Activated CD8-positive, alpha-beta memory T cell treated with anti-CD3 and anti-CD28 coated beads, Interleukin-2, amount 50 U/mL, for 24 hours (primary cell): ENCODE results near the gene THEM5.

ENCODE experiments used
- DNase-seq: peaks from one replicate; pipeline ENCODE4 v3.0.0-alpha.2; 2020; ENCODE audit errors: extremely low read depth

The THEM5 gene

GRCh38 chr1:151800830-151801229 lies 52.7 kb downstream of the THEM5 start:
- no peak for DNase-seq

- DNase-seq: no peak
Observed at GRCh38 chr1:151799179-151800022, 54.1 kb downstream of the THEM5 start.

- DNase-seq: no peak
Observed at GRCh38 chr1:151798571-151798970, 54.9 kb downstream of the THEM5 start.
